H54 (cell line): Measurements from ENCODE around the gene CHDH.

Experiments
- DNase-seq: peaks from one replicate; pipeline ENCODE4 v3.0.0; 2011; ENCODE audit warnings: low spot score, mixed read lengths; ENCODE audit not compliant: insufficient read length
- FAIRE-seq: peaks from 3 replicates; lab custom pipeline; 2011; peaks lifted over from hg19 to GRCh38; lab: Jason Lieb, UNC
- POLR2A ChIP-seq: IDR thresholded peaks from 2 replicates; pipeline ENCODE4 v1.6.1; 2011; ENCODE audit warnings: low read depth, mild to moderate bottlenecking, low read length

CHDH gene, protein sequence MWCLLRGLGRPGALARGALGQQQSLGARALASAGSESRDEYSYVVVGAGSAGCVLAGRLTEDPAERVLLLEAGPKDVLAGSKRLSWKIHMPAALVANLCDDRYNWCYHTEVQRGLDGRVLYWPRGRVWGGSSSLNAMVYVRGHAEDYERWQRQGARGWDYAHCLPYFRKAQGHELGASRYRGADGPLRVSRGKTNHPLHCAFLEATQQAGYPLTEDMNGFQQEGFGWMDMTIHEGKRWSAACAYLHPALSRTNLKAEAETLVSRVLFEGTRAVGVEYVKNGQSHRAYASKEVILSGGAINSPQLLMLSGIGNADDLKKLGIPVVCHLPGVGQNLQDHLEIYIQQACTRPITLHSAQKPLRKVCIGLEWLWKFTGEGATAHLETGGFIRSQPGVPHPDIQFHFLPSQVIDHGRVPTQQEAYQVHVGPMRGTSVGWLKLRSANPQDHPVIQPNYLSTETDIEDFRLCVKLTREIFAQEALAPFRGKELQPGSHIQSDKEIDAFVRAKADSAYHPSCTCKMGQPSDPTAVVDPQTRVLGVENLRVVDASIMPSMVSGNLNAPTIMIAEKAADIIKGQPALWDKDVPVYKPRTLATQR

DNA sequence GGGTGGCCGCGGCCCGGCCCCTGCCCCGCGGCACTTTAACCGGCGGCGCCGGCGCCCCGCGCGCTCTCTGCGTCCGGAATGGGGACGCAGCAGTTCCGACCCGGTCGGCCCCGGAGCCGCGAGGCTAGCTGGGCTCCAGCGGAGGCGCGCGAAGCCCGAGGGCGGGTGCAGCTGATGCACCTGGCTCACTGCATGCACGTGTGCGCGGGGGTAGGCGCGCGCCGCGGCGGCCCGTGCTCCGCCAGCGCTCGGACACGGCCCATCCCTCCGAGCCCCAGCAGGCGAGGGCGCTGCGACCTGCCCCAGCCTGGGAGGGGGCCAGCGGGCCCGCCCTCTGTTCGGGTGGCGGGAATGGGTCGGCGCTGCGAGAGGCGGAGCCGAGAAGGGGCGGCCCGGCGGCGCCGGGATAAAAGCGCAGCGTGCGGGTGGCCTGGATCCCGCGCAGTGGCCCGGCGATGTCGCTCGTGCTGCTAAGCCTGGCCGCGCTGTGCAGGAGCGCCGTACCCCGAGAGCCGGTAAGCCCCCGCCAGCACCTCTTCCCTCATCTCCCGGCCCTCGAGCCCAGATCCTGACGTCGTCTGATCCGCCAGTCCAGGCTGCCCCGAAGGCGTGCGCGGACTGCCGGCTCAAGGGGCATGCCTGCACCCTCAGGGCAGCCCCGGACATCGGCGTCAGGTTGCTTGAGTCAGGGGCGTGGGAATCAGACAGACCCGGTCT lies at the start of gene CHDH, which contains the start of gene IL17RB:
CHDH (minus strand) TSS at position 286 of the 717 bp plus-strand sequence. CDS start 22,411 bp downstream, outside the sequence.
IL17RB (plus strand) TSS at position 435 of the 717 bp plus-strand sequence; CDS start at position 456, 21 bp downstream.
- DNase-seq (no peak), FAIRE-seq (no peak)
- no peak for TF ChIP-seq POLR2A

DNA sequence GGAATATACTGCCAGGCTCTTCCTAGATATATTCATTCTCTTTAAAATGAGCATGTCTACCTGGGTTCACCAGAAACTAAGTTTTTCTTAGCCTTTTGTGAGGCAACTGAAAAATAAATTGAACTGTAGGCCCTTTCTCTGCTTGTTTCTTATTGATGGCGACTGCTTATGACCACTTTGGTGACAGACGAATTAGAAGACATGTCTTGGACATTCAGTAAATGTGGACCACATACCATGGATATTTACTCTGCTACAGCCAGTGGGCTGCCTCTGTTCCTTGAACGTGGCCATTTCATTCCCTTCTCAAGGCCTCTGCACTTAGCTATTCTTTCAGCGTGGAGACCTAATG lies 46.0 kb upstream of the CHDH start:
- TF ChIP-seq POLR2A: no peak
- no peak for DNase-seq
- no peak for FAIRE-seq

DNA sequence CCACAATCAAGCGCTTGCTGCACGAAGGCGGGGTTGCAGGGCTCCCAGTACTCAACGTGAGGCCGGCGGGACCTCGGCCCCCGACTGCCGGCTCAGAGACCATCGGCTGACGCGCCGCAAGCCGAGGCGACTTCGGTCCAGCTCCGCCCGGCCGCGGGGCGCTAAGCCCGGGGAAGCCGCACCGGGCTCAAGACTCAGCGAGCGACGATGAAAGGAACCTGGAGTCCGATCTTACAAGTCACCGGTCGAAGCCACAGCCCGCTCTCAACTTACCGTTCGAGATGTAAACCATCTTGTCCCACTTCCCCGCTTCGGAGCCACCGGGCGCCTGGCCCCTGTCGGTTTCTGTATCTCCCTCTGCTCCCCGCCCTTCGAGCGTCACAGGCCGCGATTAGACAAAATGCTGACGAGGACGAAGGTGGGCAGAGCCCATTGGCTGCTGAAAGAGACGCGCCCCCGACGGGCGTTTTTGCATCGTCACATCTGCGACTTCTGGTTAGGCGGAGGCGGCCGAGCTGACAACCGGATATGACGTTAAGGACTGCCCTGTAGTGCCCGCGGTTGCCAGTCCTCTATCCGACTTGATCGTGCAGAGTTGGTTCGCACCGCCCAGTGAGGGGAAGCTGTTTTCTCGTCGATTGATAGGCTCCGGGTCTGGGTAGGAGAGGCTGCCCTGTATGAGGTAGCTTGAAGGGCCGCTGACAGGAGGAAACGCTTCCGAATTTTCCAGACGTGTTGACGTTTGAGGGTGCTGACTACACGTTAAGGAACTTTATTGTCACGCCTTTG lies 45.5 kb upstream of the CHDH start, which contains the start of gene SELENOK:
SELENOK (minus strand) TSS at position 363 of the 789 bp plus-strand sequence.
- TF ChIP-seq POLR2A: peak; percentile 63
- FAIRE-seq (peak; percentile 99), DNase-seq (peak; percentile 82)

DNA sequence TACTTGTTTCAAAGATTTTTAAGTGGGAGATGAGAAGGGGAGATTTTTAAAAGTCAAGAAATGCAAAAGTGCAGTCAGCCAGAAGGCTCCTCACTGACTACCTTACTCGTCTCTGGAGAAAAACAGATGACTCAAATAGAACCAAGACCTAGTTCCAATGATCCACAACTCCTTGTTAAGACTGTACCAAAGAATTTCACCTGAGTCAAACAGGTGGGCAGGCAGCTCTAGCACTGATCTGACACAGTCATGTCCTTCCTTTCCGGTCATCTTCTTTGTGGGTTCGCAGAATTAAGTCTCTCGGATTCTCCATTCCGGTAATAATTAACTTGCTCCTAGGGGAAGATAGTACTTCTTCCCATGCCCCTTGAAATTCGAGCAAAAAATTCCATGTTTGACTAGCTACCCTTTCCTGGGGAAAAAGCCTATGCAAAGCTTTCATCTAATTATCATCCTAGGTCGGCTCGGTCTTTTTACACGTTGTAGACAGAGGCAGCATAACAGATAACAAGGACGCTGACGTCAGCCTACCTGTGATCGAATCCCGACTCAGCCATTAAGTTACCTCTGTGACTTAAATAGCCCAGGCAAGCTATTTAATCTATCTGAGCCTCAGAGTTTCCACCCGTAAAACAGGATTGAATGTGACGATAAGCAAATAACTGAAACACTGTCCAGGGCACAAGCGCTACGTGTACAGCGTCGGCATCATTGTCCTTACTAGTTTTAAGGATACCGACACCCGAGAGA lies 44.7 kb upstream of the CHDH start:
- FAIRE-seq (peak; percentile 45), DNase-seq (no peak)
- TF ChIP-seq POLR2A: no peak

DNA sequence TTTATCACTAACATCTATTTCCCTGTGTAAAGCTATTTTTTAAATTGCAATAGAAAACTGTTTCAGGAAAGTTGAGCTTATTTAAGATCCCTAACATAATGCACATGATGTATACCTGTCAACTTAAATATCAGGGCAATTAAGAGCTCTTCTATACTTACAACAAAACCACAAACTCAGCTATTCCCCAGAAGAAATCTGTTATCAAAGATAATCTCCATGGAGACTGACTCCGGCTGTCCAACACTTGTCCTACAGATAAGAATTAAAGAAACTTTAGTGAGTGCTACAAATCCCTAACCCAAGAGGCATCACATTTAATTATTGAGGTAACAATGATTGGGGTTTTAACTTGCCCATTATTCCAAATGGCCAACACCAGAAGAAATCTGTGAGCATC lies 42.0 kb upstream of the CHDH start:
- FAIRE-seq (no peak), DNase-seq (no peak)
- no peak for TF ChIP-seq POLR2A

DNA sequence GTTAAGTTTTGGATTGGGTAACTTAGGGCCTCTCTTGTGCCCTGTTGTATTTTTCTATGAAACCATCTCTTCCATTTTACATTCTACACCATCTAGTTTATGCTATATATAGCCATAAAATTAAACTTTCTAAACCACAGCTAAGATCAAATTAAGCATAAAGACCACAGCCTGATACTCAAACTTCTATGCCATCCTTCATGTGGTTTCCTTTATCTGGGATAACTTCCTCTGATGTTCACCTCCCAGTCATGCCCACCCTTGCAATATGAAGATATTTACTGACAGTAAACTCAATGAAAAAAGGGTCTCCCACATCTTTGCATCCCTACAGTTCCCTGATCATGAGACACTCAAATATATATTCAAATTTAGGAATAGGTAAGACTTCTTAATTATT lies 41.2 kb upstream of the CHDH start:
- no peak for DNase-seq
- FAIRE-seq: no peak
- TF ChIP-seq POLR2A: no peak

DNA sequence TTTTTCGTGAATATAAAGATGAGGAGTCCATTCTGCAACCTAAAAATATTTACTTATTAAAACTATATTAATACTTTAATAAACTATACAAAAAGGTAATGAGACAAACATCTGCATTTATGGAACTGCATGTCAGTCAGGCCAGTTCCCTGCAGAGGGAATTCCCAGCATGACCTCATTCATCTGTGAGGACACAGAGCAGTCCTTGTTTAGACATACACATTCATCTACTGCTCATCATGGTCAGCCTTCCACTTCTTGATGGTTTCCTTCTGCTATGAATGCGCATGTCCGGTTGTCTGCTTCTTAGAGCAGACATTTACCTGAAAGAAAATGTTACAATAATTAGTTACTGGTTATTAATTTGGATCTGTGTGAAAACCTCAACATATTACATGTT lies 39.0 kb upstream of the CHDH start:
- no peak for TF ChIP-seq POLR2A
- DNase-seq: no peak
- no peak for FAIRE-seq

DNA sequence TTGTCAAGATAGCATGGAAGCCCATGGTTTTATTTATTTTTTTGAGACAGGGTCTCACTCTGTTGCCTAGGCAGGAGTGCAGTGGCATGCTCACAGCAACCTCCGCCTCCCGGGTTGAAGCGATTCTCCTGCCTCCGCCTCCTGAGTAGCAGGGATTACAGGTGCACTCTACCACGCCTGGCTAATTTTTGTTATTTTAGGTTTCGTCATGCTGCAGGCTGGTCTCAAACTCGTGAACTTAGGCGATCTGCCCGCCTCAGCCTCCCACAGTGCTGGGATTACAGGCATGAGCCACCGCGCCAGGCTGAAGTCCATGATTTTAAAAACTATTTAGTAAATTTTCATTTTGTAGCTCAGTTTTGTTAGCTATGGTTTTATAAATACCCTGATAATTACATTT lies 38.4 kb upstream of the CHDH start:
- FAIRE-seq (no peak), DNase-seq (no peak)
- no peak for TF ChIP-seq POLR2A

DNA sequence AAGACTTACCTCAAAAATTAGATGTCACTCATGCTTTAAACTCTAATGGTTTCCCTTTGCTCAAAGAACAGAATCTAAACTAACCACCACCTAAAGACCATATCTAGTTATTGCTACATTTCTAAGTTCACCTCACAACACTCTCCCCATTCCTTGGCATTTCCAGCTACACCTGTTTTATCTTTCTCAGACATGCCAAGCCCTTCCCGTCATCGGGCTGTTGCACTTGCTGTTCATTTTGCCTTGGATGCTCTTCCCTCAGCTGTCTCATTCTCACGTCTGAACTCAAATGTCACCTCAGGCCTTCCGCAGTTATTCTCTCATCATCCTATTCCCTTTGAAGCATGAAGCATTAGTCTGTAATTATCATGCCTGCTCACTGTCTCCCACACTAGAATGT lies 36.8 kb upstream of the CHDH start:
- DNase-seq (no peak), FAIRE-seq (no peak)
- TF ChIP-seq POLR2A: no peak

DNA sequence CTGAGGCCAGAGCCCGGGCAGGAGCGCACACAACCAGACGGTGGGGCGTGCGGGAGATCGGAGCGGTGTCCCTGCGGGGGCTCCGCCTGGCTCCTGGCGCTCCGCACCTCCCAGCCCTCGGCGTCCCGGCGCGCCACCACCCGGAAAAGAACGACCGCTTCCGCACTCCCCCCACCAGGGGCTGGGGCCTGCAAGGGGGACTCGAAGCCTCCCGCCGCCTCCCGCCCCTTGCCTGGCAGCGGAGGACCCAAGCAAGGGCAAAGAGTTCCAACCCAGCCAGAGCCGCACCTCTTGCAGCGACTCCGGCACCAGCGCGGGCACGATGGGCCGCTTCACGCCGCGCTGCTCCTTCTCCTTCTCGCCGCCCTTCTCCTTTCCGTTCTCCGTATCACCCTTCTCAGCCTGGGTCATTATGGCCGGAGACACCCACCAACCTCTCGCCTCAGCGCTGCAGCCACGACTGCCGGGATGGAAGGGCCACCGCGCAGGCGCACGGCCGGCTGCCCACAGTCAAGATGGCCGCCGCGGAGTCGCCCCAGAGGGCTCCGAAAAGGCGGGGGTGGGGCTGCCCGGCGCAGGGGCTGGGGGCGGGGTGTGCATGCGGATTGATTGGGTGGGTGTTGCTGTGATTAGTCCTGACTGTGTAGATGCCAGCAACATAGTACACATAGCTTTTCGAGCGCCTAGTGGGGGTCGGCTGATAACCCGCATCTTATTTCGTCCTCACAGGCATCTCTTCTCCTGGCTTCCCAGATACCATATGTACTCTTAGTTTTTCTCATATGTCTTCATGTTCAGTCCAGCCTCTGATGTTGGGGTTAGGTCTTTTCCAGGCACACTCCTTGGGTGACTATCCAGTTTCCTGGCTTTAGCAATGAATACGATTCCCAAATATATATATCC lies 35.7 kb upstream of the CHDH start, which contains the start of gene ACTR8:
ACTR8 (minus strand) TSS at position 462 of the 903 bp plus-strand sequence; CDS start at position 411, 51 bp downstream.
- TF ChIP-seq POLR2A: peak; percentile 94
- DNase-seq (peak; percentile 85), FAIRE-seq (no peak)

DNA sequence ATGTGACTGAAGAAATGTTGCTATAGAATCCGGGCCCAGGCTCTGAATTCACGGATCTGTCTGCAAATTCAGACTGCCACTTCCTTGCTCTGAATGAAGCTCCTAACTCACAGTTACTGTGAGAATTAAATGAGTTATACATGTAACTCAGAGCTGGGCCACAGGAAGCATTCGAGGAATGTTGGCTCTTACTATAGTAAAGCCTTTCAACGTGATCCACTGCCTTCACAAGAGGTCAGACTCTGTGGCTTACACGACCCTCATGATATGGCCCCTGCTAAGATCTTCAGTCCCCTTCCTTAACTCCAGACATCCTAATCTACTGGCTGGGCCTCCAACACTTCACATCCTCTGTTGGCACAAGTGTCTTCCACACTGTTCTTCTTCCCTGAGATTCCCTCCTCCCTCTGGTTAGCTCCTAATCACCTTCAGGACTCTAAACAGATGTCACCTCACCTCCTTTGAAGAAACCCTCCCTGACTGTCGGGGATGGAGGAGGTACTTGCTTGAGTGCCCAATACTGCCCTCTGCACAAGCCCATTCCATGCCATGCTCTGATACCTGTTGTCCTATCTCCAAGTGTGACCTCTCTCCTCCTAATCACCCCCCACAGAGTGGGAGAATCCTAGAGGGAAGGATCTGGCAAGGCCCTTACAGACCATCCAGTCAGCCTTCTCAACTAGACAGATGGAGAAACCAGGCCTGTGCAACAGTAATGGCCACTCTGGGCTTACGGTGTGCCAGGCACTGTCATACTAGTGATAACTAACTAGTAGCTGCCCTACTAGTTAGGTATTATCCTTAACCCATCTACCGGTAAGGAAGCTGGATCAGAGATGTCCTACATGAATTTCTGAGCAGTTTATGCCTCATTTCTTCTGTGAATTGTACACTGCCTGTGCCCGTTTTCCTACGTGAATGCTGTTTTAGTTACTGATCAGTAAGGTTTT lies 34.5 kb upstream of the CHDH start:
- FAIRE-seq (no peak), DNase-seq (no peak)
- TF ChIP-seq POLR2A: no peak
